Stimulated activated CD8-positive, alpha-beta memory T cell treated with anti-CD3 and anti-CD28 coated beads, Interleukin-15, amount 100 ng/mL, for 1 hour (primary cell): Measurements from ENCODE around the gene SELENOO.
A peak's percentile ranks its signal among the peaks of the same experiment; 100 is the strongest.

ENCODE experiments used
- DNase-seq: peaks from one replicate; pipeline ENCODE4 v3.0.0-alpha.2; 2020; ENCODE audit warnings: low read depth

The SELENOO gene

DNA sequence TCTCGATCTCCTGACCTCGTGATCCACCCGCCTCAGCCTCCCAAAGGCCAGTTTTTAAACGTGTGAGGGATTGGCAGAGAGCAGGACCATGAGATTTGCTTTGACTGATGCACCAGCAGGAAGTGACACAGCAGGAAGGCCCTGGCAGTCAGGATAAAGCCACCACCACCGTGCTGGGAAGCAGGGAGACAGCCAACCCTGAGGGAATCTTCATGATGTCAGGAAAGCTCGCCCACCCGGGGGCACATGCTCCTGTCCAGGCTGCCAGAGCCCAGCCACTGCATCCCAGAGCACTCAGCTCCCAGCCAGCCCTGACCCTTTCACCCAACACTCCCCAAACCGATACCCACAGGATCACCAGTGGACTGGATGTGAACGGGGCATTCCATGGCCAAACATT lies 37.9 kb downstream of the SELENOO start:
- DNase-seq: no peak

GRCh38 chr22:50242406-50242949 lies 41.7 kb downstream of the SELENOO start:
- no peak for DNase-seq

- no peak for DNase-seq
These were observed 43.0 kb downstream of the SELENOO start for GRCh38 chr22:50243685-50244419.

DNA sequence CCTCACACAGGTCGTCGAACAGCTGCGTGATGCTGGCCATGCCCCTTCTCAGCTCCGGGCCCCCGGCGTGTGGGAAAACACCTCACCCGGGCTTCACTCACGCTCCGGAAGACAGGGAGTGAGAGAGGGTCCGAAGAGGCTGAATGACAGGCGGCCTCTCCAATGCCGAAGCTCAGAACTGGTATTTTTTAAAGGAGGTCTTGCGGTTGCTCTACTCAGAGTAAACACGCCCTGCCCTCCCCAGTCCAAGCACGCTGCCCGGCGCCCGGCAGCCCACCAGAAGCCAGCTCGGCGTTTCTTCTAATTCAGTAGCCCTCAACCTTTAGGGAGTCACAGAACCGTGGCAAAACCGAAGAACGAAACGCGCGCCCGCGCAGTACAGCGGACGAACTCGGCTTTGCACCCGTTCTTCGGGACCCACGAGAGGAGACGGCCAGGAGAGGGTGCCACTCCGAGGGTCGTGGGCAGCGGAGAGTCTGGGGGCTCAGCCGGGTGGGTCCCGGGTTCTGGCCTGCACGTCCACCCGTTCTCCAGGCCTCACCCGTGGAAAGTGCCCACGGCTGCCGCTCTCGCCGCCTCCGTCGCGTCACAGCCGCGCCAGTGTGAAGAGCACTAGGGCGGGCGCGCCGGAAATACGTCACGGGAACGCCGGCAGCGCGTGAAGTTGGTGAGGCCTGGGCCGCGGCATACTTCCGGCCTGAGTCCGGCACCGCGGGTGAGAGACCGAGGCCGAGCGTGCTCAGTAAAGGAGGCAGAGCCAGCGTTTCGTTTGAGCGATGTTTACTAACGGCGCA lies 43.8 kb downstream of the SELENOO start, which contains the start of gene TUBGCP6:
Gene TUBGCP6, minus strand, starts transcription at position 604 of the 794 bp plus-strand sequence. Its CDS starts 564 bp downstream, at position 40.
- peak; percentile 82 for DNase-seq

DNA sequence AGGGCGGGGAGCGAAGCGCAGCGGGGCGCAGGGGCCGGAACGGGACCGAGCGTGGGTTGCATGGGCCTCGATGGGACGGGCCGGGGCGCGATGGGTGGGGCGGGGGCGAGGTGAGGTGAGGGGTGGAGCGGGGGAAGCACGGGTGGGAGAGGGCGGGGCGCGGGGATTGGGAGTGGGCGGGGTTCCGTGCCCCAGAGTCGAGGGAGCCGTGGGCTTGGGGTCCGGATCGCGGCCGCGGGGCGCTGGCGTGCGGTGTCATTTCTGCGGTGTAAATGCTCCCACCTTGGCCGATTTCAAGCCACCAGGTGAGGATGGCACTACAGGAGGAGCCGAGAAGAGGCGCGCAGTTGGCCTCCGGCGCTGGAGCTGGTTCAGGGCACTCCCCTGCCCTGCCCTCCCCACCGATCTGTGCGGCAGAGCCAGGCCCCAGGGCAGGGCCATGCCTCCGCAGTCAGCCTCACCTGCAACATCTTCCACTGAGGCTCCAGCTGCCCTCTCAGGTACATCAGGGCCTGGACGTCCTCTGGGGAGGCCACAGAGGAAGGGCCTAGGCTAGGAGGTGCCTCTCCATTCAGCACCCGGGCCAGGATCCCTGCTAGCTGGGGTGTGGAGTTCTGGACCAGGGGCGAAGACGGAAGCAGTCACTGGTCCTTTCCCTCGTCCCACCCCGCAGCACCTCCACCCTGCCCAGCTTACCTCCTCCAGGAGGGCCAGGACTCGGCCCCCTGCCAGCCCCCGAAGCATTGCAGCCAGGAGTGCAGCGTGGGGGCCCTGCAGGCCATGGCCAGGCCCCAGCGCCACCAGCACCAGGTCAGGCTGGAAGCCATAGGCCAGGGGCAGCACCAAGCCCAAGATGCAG lies 44.6 kb downstream of the SELENOO start:
- no peak for DNase-seq

DNA sequence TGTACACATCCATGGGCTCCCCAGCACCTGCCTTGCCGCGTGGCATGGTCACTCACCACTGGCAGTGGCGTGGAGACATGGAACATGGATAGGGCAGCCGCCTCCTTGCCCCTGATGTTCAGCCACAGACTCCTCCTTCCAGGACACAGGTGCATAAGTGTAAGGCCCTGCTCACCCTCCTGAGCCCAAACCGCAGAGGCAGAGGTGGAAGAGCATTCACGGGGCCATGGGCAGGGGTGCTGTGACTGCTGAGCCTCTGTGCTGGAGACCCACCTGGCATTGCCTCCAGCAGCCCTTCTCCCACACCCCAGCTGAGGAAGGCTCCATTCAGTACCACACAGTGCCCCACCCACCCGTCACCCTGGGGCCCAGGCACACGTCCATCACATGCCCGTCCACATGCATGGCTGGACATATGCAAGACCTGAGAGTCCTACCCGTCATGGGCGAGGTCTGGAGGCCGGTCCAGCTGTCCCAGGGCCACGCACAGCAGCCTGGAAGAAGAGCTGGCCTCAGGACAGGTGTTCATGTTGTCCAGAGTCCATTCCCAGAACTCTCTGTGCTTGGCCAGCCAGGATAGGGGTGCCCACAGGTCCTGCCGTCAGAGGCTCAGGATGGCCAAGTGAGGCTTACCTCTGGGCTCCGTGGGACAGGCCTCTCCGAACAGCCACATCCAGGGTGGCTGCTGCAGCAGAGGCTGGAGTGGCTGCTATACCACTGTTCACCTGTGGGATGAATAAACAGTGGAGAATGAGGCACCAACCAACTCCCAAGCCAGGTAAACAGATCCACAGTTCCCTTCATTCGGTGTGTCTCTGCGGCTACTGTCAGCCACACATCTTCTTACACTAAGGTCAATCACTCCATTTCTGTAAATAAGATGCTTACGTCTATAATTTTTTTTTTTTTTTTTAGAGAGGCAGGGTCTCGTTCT lies 45.7 kb downstream of the SELENOO start:
- no peak for DNase-seq

- no peak for DNase-seq
These were observed 46.9 kb downstream of the SELENOO start for GRCh38 chr22:50247748-50248147.

GRCh38 chr22:50248196-50249081 lies 47.6 kb downstream of the SELENOO start:
- DNase-seq: no peak

DNA sequence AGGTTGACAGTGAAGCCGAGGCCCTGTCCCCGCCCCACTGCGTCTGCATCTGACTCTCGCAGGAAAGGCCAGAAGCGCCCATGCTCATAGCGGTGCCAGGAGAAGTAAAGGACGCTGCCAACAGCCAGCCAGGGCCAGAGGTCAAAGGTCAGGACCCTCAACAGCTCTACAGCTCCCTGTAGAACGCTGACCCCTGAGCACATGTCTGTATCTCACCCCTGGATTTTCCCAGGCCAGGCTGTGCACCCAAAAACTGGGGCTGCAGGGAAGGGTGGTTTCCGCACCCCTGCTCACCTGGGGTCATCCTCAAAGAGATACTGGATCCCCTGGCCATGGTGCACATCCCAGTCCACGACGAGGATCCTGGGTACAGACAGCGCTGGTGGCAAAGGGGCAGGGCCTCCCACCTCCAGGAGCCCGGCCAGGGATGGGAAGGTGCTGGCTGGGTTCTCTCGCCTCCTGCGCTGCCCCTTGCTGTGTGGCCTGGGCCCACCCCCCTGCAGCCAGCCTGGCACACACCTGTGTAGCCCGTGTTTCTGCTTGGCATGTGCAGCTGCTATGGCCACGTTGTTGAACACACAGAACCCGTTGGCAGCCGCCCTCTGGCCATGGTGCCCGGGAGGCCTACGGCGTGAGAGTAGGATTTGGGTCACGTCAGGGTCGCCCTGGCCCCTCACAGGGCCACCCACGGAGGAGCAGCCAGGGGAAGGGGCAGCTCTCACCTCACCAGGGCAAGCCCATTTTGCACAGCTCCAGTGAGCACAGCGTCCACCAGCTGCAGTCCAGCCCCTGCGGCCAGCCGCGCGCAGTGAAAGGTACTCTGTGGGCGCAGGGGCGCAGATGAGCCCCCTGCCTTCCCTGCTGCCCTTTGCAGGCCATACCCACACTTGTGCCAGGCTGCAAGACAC lies 48.8 kb downstream of the SELENOO start:
- no peak for DNase-seq

DNA sequence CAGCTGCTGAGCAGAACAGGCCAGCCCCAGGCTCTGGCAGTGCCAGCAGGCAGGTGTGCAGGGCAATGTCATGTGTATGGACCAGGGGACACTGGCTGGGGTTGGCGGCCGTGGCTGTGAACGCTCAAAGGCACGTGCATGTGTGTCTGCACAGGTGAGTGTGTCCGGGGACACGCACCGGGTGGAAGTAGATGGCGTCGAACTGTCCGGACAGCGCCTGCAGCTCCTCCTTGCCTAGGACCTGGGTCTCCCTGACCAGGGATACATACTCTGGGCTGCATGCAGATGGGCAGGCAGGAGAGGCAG lies 49.4 kb downstream of the SELENOO start:
- no peak for DNase-seq

- DNase-seq: no peak
These were observed 50.0 kb downstream of the SELENOO start, which contains the start of gene HDAC10 for GRCh38 chr22:50250555-50251476. Gene HDAC10, minus strand, starts transcription at chr22:50251265. Its CDS starts 233 bp downstream, at chr22:50251032.

GRCh38 chr22:50251477-50252081 lies 50.8 kb downstream of the SELENOO start:
- no peak for DNase-seq

DNA sequence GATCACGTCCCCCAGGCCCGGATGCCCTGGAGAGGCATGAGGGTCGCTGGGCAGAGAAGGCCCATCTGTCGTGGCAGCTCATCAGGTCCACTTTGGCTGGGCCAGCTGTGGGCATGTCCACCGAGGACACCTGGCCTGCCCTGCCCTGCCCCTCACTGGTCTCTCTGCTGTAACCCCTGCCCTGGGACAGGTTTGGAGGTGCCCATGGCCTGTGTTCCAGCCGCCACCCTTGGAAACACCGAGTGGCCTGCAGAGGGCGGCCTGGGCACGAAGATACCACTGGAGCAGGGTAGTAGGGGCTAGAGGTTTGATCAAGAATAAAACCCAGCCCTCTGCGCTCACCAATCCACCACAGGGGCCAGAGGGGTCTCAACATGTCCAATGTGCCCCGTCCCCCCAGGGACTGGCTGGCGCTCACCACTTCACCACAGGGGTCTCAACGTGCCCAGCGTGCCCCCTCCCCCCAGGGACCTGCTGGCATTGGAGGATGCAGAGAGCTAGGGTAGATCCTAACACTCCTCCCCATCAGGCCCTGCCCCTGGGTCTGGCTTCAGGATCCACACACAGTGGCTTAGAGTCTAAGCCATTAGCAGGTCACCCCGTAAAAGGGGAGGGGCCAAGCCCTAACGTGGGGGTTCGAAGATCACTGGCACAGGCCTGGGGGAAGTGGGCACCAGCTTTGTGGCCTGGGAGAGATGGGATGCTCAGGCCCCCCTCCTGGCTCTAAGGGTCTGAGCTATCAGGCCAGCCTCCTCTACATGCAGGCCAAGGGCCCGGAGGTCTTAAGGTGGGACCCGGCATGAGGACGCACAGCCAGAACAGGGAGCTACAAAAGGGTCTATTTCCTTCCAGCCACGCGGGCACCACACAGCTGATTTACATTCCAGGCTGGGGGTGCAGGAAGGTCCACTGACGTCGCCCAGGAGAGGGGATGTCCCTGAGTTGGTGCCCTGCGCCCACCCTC lies 51.6 kb downstream of the SELENOO start:
- no peak for DNase-seq

- DNase-seq: no peak
These were observed 52.5 kb downstream of the SELENOO start for GRCh38 chr22:50253046-50253915.

DNA sequence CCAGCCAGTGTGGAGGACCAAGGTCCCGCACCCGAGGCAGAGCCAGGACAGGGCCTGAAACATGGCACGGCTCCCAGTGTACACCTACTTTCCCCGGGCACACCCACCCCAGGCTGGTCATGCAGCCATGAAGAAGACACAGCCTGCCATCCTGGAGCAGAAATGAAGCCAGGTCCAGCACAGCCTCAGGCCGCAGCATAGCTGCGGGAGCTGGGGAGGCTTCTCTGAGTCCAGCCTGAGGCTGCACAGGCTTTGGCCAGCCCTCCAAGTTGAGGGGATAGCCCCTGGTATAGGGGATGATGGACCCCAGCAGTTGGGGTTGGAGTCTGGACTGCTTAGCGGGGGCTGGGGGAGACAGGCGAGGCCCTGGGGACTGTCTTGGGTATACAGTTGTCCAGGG lies 53.1 kb downstream of the SELENOO start:
- no peak for DNase-seq
